Epithelial cell of proximal tubule (primary cell): ENCODE data around the gene TTC27. TPM values are rescaled to one million over a fixed set of nuclear protein-coding genes. Genes with fewer than 3 reads are reported as not detected.

ENCODE experiments used
- DNase-seq: peaks from one replicate; pipeline ENCODE4 v3.0.0-alpha.2; 2011; ENCODE audit warnings: low read depth
- H3K4me3 ChIP-seq: 2 replicates; pipeline ENCODE4 v1.5.1; 2011; ENCODE audit warnings: low read depth, mild to moderate bottlenecking, low read length
- total RNA-seq: library from RNA; depleted of rRNA; stranded (reverse); fragments of >200 nt; gene quantifications from 2 replicates; pipeline ENCODE4 v1.2.3, GENCODE V29; 2015
- TF ChIP-seq, protein P1 (sequence below): conservative IDR thresholded peaks from 2 replicates; pipeline ENCODE4 v1.5.1; 2012; ENCODE audit warnings: low read depth, mild to moderate bottlenecking, low read length

The TTC27 gene
- total RNA-seq, 1 donor from 2014 or later: 17.9 TPM

DNA sequence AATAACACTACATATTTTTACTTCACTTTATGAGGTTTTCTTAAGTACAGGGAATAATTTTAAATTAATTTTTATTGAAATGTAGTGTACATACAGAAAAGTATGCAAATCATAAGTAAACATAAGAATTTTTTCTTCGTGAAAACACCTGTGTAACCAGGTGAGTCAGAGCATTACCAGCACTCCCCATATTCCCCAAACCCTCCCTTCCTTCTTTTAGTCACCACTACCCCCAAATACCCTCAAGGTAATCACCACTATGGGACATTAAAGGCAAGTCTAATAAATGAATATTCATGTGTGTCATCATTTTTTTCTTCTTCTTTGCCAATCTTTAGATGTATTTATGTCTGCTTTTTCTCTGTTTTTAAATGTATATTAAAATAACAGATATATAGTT, 179.0 kb downstream of the TTC27 start:
- TF ChIP-seq, protein P1, sequence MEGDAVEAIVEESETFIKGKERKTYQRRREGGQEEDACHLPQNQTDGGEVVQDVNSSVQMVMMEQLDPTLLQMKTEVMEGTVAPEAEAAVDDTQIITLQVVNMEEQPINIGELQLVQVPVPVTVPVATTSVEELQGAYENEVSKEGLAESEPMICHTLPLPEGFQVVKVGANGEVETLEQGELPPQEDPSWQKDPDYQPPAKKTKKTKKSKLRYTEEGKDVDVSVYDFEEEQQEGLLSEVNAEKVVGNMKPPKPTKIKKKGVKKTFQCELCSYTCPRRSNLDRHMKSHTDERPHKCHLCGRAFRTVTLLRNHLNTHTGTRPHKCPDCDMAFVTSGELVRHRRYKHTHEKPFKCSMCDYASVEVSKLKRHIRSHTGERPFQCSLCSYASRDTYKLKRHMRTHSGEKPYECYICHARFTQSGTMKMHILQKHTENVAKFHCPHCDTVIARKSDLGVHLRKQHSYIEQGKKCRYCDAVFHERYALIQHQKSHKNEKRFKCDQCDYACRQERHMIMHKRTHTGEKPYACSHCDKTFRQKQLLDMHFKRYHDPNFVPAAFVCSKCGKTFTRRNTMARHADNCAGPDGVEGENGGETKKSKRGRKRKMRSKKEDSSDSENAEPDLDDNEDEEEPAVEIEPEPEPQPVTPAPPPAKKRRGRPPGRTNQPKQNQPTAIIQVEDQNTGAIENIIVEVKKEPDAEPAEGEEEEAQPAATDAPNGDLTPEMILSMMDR: no peak
- H3K4me3 ChIP-seq: no peak overlapping the region
- no peak for DNase-seq

DNA sequence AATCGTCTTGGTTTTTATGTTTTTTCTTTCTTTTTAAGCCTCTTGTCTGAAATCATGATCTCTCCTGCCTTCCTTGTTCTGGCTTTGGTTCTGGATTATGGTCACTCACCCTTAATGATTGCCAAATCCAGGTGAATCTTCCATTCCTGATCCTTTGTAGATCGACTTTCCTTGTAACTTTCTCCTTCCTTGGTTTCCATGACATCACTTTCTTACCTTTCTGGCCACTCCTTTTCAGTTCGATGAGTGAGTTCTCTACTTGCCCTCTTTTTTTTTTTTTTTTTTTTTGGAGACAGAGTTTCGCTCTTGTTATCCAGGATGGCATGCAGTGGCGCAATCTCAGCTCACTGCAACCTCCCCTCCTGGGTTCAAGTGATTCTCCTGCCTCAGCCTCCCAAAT, 179.8 kb downstream of the TTC27 start:
- no peak overlapping the region for H3K4me3 ChIP-seq
- DNase-seq: no peak
- TF ChIP-seq, protein P1: no peak

DNA sequence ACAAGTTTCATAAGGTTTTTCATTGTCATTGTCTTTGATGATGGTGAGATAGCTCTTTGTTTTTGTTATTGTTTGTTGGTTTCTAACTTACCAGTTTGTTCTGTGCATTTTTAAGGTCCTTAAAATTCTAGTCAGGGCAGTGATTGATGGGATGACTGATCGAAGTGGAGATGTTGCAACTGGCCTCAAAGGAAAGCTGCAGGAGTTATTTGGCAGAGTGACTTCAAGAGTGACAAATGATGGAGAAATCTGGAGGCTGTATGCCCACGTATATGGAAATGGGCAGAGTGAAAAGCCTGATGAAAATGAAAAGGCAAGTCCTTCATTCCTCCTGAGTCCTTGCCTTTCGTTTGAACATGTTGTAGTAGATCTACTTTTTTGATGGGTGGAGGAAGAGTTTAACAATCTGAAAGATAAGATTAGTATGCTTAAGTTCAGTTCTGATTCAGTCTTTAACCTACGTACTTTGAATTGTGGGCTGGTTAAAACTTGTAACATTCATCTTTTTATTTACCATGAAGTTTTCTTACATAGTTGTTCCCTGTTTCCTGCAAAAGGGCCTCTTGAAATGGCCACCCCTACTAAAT, 183.2 kb downstream of the TTC27 start:
- no peak for DNase-seq
- H3K4me3 ChIP-seq: no peak overlapping the region
- TF ChIP-seq, protein P1: no peak

DNA sequence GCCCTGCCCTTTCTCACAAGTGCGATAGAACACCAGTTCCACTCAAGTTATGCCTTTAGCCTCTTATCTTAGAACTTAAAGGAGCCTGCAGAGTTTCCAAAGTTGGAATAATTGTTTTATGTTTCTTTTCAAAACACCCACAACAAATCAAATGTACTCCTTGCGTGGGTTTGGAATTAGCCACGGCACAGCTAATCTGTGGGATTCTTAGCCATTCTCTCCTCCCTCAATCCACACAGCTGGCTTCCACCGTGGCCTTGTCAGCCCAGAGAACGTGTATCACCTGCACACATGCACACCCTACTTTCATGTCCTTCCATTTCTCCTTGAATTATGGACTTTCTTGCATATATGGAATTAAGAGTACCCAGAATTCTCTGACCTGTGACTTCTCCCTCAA, 183.8 kb downstream of the TTC27 start:
- DNase-seq: no peak
- TF ChIP-seq, protein P1: no peak
- no peak overlapping the region for H3K4me3 ChIP-seq

DNA sequence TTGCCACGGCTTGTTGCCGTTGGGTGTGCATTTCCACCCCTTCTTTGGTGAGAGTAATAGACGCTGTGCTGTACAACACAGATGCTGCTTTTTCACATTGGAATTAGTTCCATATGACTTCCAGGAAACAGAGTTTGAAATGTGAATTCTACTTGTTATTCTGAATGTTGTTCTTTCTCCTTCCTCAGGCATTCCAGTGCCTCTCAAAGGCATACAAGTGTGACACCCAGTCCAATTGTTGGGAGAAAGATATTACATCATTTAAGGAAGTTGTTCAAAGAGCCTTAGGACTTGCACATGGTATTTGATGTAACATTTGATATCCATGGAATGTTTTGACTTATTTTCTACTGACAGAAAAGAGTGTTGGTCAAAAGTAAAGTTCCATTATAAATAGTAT, 184.5 kb downstream of the TTC27 start:
- no peak for DNase-seq
- no peak overlapping the region for H3K4me3 ChIP-seq
- TF ChIP-seq, protein P1: no peak

DNA sequence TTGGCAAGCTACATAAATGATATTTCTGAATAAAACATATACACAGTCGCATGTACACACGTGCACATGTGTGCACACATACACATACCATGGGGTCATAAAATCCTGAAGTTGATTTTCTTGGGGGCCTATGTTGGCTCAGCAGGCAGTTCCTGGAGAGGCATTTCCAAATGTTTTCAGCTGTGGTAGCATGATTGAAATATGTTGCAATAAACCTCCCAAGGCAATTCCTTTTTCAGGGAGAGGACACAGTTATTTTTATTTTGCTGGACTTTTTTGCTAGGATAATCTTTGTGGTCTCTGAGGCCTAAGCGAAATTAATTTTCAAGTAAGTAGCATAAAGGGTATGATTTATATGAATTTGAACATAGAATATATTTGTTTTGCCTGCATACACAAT, 192.2 kb downstream of the TTC27 start:
- TF ChIP-seq, protein P1: no peak
- no peak for DNase-seq
- H3K4me3 ChIP-seq: no peak overlapping the region

DNA sequence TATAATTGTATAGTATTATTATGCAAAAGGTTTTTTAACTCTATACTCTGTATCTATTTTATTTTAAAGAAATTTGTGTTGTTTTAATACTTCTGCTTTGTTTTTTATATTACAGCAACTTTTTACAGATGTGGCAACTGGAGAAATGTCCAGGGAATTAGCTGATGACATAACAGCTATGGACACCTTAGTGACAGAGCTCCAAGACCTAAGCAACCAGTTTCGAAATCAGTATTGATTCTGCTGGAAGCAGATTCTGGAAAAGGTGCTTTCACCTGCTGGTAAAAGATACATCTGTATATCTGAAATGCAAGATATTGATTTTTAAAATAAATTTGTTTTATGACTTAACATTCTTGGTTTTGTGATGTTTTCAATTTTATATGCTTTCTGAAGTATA, 192.9 kb downstream of the TTC27 start:
- DNase-seq: no peak
- TF ChIP-seq, protein P1: no peak
- no peak overlapping the region for H3K4me3 ChIP-seq
